ENCODE results near the gene TMEM132C.

DNA sequence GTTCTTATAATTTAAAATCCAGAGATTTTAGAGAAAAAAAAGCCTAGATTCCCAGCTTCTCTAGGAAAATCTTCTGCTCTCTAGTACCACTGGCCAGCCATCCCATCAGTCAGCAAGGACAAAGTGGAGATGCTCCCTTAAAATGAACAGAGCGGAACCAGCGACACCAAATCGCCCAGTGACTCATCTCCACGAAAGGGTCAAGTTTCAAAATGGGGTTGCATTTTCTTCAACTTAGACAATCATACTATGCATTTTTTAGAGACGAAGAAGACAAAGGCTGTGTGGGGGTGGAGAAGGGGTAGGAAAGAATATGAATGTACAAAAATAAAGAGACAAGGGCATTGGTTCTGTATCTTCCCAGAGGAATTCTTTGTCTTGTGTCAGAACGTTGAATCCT lies 344.8 kb downstream of the TMEM132C start:
- TF ChIP-seq TAF1 (IDR thresholded peaks at IDR 0.05; ENCODE audit: borderline replicate concordance, low read depth, low read length) (no peak), POLR2A (IDR thresholded peaks at IDR 0.05; ENCODE audit: low read depth, low read length) (no peak)
